GM15510 (cell line): ENCODE measurements around the gene LSMEM2.
A peak's percentile ranks its signal among the peaks of the same experiment; 100 is the strongest.

ENCODE experiments used
- POLR2A ChIP-seq: IDR thresholded peaks from 3 replicates; pipeline ENCODE4 v1.6.1; 2011; ENCODE audit warnings: borderline replicate concordance; ENCODE audit not compliant: insufficient read length; ENCODE audit errors: extremely low read depth

Gene LSMEM2

DNA sequence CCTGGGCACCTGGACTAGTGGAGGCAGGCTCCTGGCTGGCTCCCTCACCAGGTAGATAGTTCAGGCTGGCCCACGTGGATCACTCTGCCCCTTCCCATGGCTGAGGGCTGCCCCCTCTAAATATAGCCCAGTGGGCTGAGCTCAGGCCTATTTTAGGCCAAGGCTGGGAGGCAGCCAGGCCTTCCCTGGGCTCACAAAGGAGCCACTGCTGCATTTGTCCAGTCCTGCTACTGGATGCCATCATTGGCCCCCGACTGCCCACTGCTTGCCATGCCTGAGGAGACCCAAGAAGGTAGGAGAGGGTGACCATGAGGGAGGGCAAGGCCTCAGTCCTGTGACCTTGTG lies at the start of gene LSMEM2:
TSS of gene LSMEM2 (plus strand) at position 208 of the 345 bp plus-strand sequence. CDS start at position 235, 27 bp downstream.
- no peak for TF ChIP-seq POLR2A

DNA sequence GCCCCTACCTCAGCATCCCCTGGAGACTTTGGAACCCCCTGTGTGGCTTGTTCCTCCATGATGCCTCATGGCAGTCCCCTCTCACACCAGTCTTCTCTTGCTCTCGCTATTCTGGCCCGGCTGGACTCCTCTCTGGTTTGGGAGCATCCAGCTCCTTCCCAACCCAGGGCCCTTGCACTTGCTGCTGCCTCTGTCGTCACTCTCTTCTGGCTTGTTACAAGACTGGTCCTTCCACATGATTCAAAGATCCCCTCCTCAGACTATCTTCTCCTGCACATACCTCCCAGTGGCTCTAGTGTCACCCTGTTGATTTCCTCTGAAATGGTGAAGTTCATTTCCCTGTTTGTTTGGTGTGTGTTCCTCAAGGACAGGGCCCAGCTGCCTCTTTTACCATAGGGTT lies 49.4 kb upstream of the LSMEM2 start:
- no peak for TF ChIP-seq POLR2A

DNA sequence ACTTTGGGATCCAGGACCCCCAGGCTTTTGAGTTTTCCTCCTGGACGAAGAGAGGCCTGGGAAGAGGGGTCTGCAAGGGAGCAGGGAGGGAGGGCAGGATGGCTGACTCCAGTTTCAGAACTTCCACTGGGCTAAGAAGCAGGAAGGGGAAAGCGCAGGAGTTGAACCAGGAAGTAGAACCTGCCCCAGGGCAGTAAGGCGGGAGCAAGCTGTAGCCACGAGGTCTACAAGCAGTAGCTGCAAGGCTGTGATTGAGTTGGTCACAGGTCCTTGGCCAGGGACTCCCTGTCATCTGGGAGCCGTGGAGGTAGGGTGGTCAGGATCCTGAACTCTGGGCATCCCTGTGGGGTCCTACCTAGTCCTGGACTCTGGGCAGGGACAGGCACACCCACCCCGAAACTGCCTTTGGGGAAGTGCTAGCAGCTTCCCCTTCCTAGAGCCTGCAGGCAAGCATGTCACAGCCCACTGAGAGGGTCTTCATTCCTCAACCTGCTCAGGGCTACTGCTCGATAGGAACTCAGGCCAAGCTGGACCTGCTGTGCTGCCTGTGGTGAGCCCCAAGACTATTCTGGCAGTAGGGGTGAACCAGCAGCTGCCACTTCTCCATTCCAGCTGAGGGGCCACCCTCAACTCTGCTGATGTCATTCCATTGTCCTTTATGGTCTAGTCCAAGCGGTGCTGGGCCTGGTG lies 48.6 kb upstream of the LSMEM2 start:
- TF ChIP-seq POLR2A = no peak

DNA sequence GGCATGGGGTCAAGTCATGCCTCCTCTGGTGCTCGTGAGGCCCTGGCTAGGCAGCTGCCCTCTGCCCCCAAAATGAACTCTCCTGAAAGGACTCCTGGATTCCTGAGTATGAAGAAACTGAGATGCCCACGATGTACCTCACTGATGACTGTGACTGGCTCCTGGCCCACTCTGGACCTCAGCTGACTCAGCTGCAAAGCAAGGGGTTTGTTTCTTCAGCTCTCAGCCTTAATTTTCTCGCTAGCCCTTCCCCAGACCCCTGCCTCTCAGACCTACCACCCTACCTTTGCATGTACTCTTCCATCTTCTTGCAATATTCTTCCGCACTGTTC lies 48.1 kb upstream of the LSMEM2 start:
- TF ChIP-seq POLR2A = no peak

DNA sequence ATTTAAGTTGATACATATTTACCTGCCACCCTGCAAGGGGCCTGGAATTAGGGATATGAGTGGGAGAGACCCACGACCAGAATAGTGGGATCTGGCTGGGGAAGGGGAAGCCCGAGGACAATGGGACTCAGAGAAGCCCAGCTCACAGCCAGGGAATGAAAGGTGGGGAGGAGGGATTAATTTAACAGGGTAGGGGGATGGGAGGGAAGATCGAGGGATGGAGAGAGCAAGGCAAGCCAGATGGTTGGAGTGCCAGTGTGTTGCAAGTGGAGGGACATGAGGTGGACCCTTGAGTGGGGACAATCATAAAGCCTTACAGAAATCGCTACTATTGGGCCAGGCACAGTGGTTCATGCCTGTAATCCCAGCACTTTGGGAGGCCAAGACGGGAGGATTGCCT lies 47.3 kb upstream of the LSMEM2 start:
- TF ChIP-seq POLR2A = no peak

DNA sequence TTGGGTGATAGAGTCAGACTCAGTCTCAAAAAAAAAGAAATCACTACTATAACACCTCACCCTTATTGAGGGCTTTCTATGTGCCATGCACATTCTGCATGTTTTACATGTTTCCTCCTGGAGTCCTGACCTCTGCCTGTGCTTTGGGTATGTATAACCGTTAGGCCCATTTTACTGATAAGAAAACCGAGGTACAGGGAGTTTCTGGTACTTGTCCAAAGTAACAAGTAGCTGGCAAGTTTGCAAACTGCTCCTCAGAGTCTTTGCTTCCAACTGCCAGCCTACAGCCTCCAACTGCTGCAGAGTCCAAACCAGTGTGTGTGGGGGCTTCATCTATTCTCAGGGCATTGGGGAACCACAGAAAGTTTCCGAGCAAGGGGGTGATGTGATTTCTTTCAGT lies 46.6 kb upstream of the LSMEM2 start:
- TF ChIP-seq POLR2A = no peak

DNA sequence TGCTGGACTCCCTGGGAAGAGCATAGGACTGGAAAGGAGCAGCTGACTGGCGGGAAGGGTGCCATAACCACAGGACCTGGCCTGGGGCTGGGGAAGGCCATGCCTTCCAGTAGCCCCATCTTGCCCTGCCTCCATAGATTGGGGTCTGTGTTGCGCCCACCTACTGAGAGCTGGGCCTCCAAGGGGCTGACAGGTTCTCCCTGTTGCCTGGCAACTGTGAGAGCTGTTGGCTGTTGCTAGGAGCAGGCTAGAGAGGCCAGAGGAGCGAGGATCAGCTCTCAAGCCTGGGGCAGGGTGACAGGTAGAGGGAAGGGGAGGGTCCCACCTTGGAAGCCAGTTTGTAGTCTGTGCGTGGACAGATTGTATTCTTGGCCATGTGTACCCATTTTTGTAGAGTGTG lies 45.7 kb upstream of the LSMEM2 start:
- no peak for TF ChIP-seq POLR2A

DNA sequence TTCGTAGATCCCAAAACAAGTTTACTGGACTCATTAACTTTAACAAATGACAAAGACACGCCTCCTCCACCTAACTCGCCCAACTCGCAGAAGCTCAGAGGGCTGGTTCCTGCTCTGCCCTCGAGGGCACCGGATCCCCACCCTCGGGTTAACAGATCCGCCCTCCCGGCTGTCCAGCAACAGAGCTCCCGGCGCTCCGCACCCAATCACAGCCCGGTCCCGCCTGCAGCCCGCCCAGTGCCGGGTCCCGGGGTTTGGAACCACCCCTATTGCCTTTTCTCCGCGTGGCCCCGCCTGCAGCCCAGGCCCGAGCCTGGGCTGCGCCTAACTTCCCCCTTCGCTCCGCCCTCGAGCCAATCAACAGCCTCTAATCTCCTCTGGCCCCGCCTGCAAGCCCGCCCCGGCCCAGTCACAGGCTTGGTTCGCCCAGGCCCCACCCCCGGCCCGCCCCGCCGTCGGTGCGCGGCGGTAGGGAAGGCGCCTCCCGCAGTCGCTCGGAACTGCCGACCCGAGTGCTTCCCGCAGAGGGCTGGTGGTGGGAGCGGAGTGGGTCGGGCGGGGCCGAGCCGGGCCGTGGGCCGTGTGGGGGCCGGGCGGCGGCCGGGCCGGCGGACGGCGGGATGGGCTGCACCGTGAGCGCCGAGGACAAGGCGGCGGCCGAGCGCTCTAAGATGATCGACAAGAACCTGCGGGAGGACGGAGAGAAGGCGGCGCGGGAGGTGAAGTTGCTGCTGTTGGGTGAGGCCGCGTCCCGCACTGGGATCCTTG lies 43.0 kb upstream of the LSMEM2 start, which contains the start of gene GNAI2:
TSS of gene GNAI2 (plus strand) at position 489 of the 768 bp plus-strand sequence. CDS start at position 621, 132 bp downstream.
- TF ChIP-seq POLR2A = peak; percentile 98

DNA sequence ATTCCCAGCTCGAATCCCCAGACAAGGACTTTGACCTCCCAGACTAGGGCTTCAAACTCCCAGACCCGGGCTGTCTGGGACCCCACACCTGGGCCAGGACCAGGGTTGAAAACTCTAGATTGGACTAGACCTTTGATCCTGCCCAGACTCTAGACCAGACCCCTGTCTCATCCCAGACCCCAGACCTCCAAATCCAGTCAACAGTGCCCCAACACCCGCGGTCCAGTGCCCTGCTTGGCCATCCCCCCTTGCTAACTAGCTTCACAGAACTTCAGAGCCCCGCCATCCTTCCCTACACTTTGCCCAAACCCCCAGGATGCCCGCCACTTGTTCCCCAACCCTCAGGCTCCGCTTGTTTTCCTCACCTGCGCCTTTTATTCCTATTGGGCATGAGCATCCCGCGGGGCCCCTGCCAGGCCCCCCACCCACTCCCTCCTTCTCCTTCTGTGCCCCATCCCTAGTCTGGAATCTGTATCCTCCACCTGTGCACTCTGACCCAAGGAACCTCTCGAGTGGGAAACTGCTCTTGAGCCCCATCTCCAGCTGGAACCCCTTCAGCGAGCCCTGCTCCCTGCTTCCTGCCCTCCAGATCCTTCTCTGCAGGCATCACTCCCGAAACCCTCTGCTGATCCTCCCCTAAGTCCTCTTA lies 42.3 kb upstream of the LSMEM2 start:
- TF ChIP-seq POLR2A = no peak

DNA sequence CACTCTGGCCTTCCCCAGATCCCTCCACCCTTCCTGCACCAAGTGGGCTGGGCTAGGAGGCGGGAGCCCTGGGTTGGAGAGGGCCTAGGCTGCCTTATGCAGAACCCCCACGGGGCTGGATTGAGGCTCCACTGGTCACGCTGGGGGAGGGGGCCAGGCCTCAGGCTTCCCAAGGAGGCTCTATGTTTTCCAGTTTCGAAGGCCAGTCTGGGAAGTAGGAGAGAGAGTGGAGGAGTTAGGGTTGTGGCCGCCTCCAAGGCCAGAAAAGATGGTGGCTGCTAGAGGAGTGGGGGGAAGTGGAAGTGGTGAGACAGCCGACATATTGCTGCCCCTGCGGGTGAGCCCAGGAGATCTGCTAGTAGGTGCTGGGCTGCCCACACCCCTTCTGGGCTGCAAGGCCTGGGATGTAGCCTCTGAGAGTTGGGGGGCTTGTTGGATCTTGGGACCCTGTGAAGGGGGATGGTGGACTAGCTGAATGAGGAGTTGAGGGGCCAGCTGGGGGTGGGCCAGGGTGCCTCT lies 41.7 kb upstream of the LSMEM2 start:
- TF ChIP-seq POLR2A = no peak

DNA sequence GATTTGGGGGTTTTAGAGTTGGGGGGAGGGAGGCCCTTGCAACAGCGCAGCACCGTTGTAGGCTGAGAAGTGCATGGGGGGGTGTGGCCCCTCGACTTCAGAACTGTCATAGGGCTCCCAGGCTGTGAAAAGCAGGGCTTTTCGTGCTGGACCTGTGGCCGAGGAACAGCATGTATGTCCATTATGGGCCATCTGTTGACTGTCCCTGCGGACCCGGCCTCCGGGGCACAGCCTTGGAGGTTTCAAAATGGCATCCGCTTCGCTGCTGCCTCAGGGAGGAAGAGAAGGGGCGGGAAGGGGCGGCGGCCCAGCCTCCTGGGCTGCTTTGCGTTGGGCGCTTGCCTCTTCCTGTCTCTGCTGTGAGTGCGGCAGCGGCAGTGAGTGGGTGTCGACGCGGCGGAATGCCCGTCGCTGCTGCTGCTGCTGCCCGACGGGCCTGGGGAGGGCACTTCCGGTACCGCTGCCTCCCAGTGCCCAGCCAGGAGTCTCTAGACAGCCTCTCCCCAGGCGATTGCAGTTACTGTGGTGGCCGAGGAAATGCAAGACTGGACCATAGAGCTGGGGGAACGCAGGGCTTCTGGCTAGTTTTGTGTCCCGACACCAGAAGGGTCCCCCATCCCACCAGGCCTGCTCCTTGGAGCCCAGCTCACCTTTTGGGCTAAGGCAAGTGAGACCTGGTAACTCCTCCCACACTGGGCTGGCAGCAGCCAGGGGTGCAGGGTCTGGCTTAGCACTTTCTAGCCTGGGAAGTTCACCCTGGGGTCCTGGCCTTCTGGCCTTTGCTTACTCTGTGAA lies 40.9 kb upstream of the LSMEM2 start:
- TF ChIP-seq POLR2A = peak; percentile 65

DNA sequence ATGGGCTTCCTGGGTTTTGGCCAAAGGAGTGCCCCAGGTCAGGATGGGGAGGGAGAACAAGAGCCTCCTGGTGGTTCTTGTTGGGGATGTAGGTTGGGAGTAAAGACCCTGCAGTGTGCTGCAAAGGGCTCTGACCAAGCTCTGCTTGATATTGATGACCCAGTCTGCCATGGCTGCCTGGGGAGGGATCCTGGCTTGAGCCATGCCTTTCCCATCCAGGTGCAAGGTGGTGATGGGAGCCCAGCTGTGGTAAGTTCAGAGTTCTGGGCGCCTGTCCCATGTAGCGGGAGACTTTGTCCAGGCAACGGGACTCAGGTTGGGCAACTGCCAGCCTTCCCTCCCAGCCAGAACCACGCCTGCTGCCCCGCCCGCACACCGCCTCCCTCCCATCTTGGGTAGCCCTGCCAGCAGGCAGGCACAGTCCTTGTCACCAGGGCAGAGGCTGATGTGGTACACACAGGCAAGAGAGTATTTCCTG lies 40.3 kb upstream of the LSMEM2 start:
- TF ChIP-seq POLR2A = no peak

DNA sequence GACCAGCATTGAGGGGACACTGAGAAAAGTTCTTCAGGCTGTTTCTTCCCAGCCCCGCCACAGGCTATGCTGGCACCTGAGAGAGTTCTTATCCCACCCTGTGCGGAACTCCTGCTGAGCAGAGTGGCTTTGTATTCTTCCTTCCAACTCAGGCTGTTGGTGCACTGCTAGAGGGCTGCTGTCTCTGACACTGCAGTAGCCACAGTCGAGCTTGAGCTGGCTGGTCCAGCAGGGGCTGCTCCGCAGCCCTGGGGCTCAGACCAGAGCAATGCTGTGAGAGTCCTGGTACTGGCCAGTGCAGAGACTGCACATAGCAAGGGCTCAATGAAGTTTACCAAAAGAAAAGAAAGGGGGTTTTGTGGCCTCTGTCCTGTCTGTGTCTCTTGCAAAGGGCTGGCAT lies 39.2 kb upstream of the LSMEM2 start:
- no peak for TF ChIP-seq POLR2A

DNA sequence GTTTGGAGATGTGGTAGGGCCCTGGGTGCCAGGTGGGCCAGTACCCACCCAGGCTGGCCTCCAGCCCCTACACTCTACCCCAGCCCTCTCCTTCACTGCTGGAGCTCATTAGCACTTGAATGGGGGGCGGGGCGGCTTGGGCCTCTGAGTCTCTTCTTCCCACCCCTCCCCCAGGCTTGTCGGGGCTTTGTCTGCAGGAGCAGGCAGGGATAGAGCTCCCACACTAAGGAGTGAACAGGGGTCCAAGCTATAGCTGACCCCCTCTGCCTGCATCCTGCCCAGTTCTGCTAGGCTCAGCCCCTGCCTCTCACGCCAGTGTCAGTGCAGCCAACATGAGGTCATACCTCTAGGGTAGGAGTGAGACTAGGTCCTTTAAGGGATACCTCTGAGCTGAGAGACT lies 37.7 kb upstream of the LSMEM2 start:
- TF ChIP-seq POLR2A = no peak

DNA sequence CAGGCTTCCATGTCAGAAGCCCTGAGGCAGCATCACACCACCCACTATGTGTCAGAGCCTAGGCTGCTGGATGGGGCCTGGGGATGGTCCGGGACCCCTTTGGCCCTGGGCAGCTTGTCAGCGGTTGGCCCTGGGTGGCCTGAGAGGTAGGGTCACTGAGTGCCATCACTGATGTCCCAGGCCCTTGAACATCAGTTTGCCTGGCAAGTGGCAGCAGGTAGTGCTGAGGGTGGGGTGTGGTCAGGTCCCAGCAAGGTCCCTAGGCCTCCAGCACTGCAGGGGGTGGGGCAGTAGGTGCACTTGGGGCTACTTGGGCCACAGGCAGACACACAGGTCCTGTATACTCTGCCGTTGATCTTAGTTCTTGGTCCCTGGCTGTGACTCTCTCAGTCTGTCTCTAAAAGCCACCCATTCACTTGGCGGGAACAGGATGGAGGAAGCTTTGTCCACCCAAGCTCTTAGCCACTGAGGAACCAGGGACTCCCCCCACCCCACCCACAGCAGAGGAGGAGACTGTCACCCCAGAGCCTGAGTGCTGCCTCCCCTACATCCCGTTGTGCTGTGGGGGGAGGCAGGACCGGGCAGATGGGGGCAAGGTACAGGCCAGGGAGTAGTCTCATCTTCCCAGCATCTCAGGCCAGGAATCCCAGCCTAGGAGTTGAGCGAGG lies 37.0 kb upstream of the LSMEM2 start:
- TF ChIP-seq POLR2A = no peak

DNA sequence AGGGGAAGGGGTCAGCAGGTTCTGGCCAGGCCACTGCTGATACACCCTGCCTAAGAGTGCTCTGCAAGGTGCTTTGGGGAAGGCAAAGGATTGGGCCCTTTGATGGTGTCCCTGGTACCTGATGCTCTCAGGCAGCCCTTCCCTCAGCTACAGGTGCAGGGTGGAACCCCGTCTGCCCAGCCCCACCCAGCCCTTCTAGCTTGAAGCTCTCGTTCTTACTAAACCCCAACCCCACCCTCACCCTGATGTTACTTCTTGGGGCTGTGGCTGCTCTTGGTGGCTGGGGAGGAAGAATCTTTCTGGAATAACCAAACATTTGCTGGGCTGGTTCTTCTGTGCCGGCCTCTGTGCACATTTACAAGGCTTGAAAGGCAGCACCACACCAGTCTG lies 36.5 kb upstream of the LSMEM2 start:
- TF ChIP-seq POLR2A = no peak
